Neural progenitor cell (in vitro differentiated cells): ENCODE data around the gene SLC14A1. TPM values are rescaled to one million over a fixed set of nuclear protein-coding genes. Genes with fewer than 3 reads are reported as not detected.

Experiments
- DNase-seq: peaks from one replicate; pipeline ENCODE4 v3.0.0-alpha.2; 2016; ENCODE audit warnings: low spot score
- H2AFZ ChIP-seq: fragments of 200-600 bp; sonication (generic); replicated peaks from 2 replicates; pipeline ENCODE4 v1.6.1; 2016; ENCODE audit warnings: antibody characterized with exemption
- H3F3A ChIP-seq: fragments of 200-600 bp; sonication (generic); 2 replicates; pipeline ENCODE4 v1.6.1; 2016; ENCODE audit warnings: antibody characterized with exemption, low read depth
- H3K27ac ChIP-seq: fragments of 200-600 bp; sonication (generic); 2 replicates; pipeline ENCODE4 v1.5.1; 2016; ENCODE audit warnings: mild to moderate bottlenecking
- H3K27me3 ChIP-seq: fragments of 200-600 bp; sonication (generic); 2 replicates; pipeline ENCODE4 v1.6.1; 2016; ENCODE audit warnings: mild to moderate bottlenecking, moderate library complexity
- H3K36me3 ChIP-seq: fragments of 200-600 bp; sonication (generic); 2 replicates; pipeline ENCODE4 v1.5.1; 2016
- H3K4me1 ChIP-seq: fragments of 200-600 bp; sonication (generic); 2 replicates; pipeline ENCODE4 v1.6.1; 2016; ENCODE audit warnings: mixed run types
- H3K4me2 ChIP-seq: fragments of 200-600 bp; sonication (generic); 2 replicates; pipeline ENCODE4 v1.6.1; 2016
- H3K4me3 ChIP-seq: fragments of 200-600 bp; sonication (generic); 2 replicates; pipeline ENCODE4 v1.5.1; 2016
- H3K79me2 ChIP-seq: fragments of 200-600 bp; sonication (generic); 2 replicates; pipeline ENCODE4 v1.6.1; 2016; ENCODE audit warnings: low read depth
- H3K9ac ChIP-seq: fragments of 200-600 bp; sonication (generic); 2 replicates; pipeline ENCODE4 v1.6.1; 2016
- H3K9me3 ChIP-seq: fragments of 200-600 bp; sonication (generic); 2 replicates; pipeline ENCODE4 v1.5.1; 2016; ENCODE audit warnings: low read depth
- H4K20me1 ChIP-seq: fragments of 200-600 bp; sonication (generic); 2 replicates; pipeline ENCODE4 v1.6.1; 2016; ENCODE audit warnings: low read depth
- H3K27ac Mint-ChIP-seq: 3 replicates; pipeline ENCODE4 v1.8.0; 2021; ENCODE audit warnings: mixed read lengths
- H3K27me3 Mint-ChIP-seq: 2 replicates; pipeline ENCODE4 v1.8.0; 2022; ENCODE audit warnings: low read depth, mild to moderate bottlenecking, inconsistent platforms, moderate library complexity, mixed read lengths; ENCODE audit not compliant: insufficient read depth
- H3K36me3 Mint-ChIP-seq: 3 replicates; pipeline ENCODE4 v1.8.0; 2021; ENCODE audit warnings: mixed read lengths
- H3K4me1 Mint-ChIP-seq: 3 replicates; pipeline ENCODE4 v1.8.0; 2021; ENCODE audit warnings: mixed read lengths
- H3K4me3 Mint-ChIP-seq: 3 replicates; pipeline ENCODE4 v1.8.0; 2021; ENCODE audit warnings: mild to moderate bottlenecking, moderate library complexity, mixed read lengths
- H3K9me3 Mint-ChIP-seq: 3 replicates; pipeline ENCODE4 v1.8.0; 2020; ENCODE audit warnings: mixed read lengths
- CTCF ChIP-seq: fragments of 200-600 bp; sonication (generic); IDR thresholded peaks from 2 replicates; pipeline ENCODE4 v1.5.1; 2017; ENCODE audit warnings: antibody characterized with exemption, mild to moderate bottlenecking
- EZH2 ChIP-seq: fragments of 200-600 bp; sonication (generic); IDR thresholded peaks from 2 replicates; pipeline ENCODE4 v1.6.1; 2017; ENCODE audit warnings: antibody characterized with exemption, mild to moderate bottlenecking, moderate library complexity
- EZH2phosphoT487 ChIP-seq: fragments of 200-600 bp; sonication (generic); IDR thresholded peaks from 2 replicates; pipeline ENCODE4 v1.6.1; 2017; ENCODE audit warnings: antibody characterized with exemption
- total RNA-seq: library from RNA; depleted of rRNA; stranded (reverse); fragments of >200 nt; gene quantifications from 2 replicates; pipeline ENCODE4 v1.2.3, GENCODE V29; 2015; ENCODE audit warnings: low replicate concordance

SLC14A1 gene
- total RNA-seq, 1 donor from 2014 or later, result not detected

GRCh38 chr18:45708831-45709230, 15.2 kb upstream of the SLC14A1 start:
- Histone ChIP-seq H3F3A (no peaks in the 10 kb centered on the region), H3K4me3 (no peak overlapping the region), H3K79me2 (no peaks in the 10 kb centered on the region), H3K36me3 (no peaks in the 10 kb centered on the region), H3K9ac (no peak overlapping the region), H3K27ac (no peak overlapping the region), H3K9me3 (no peaks in the 10 kb centered on the region), H3K4me2 (no peak overlapping the region), H4K20me1 (no peaks in the 10 kb centered on the region), H2AFZ (no peak overlapping the region), H3K27me3 (no peaks in the 10 kb centered on the region), H3K4me1 (no peaks in the 10 kb centered on the region)
- no peak overlapping the region for H3K4me3 Mint-ChIP-seq
- no peaks in the 10 kb centered on the region for H3K4me1 Mint-ChIP-seq
- H3K36me3 Mint-ChIP-seq, result no peaks in the 10 kb centered on the region
- DNase-seq, result no peak
- H3K27me3 Mint-ChIP-seq, result peaks cover 4% of the 10 kb centered on the region
- peaks cover 13% of the 10 kb centered on the region for H3K9me3 Mint-ChIP-seq
- no peak overlapping the region for H3K27ac Mint-ChIP-seq
- TF ChIP-seq EZH2 (no peak), EZH2phosphoT487 (no peak), CTCF (no peak)

- no peaks in the 10 kb centered on the region for H3K36me3 Mint-ChIP-seq
- Histone ChIP-seq H3K9ac (no peak overlapping the region), H3K4me2 (no peak overlapping the region), H3K36me3 (no peaks in the 10 kb centered on the region), H3K4me1 (no peaks in the 10 kb centered on the region), H4K20me1 (no peaks in the 10 kb centered on the region), H2AFZ (no peak overlapping the region), H3K4me3 (no peak overlapping the region), H3K79me2 (no peaks in the 10 kb centered on the region), H3F3A (no peaks in the 10 kb centered on the region), H3K9me3 (no peaks in the 10 kb centered on the region), H3K27ac (no peak overlapping the region), H3K27me3 (no peaks in the 10 kb centered on the region)
- H3K4me1 Mint-ChIP-seq, result no peaks in the 10 kb centered on the region
- H3K4me3 Mint-ChIP-seq, result no peak overlapping the region
- peaks cover 6% of the 10 kb centered on the region for H3K9me3 Mint-ChIP-seq
- no peak for DNase-seq
- TF ChIP-seq EZH2 (no peak), EZH2phosphoT487 (no peak), CTCF (no peak)
- no peak overlapping the region for H3K27ac Mint-ChIP-seq
- H3K27me3 Mint-ChIP-seq, result peaks cover 6% of the 10 kb centered on the region
Measured at GRCh38 chr18:45712061-45712460, 11.9 kb upstream of the SLC14A1 start.

DNA sequence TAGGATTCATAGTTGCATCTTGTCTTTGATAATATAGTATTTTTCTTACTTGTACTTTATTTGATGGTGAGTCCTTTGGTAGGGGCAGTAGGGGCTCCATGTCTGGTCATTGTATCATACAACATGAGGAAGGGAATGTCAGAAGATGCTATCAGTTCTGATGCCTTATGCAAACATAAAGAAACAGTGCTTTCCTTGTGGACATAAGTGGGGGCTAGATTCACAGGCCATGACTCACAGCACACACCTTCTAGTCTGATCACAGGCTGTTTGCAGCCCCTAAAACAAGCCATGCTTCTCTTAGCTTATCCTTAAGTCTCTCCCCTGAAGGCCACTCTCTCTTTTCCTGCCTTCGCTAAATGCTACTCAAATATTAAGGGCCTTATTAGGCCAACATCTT, 10.7 kb upstream of the SLC14A1 start:
- DNase-seq, result no peak
- H3K36me3 ChIP-seq, result no peaks in the 10 kb centered on the region

More for the DNA sequence above, 10.7 kb upstream of the SLC14A1 start:
- no peaks in the 10 kb centered on the region for H3F3A ChIP-seq
- no peaks in the 10 kb centered on the region for H4K20me1 ChIP-seq
- H2AFZ ChIP-seq, result no peak overlapping the region
- no peak overlapping the region for H3K4me2 ChIP-seq
- no peak overlapping the region for H3K4me3 Mint-ChIP-seq
- H3K27ac Mint-ChIP-seq, result no peak overlapping the region
- H3K27me3 Mint-ChIP-seq, result peaks cover 3% of the 10 kb centered on the region
- no peaks in the 10 kb centered on the region for H3K79me2 ChIP-seq
- no peaks in the 10 kb centered on the region for H3K9me3 ChIP-seq
- H3K4me3 ChIP-seq, result no peak overlapping the region
- H3K4me1 Mint-ChIP-seq, result no peaks in the 10 kb centered on the region
- no peaks in the 10 kb centered on the region for H3K4me1 ChIP-seq
- H3K9me3 Mint-ChIP-seq, result peaks cover 6% of the 10 kb centered on the region
- no peak for TF ChIP-seq EZH2
- TF ChIP-seq EZH2phosphoT487, result no peak
- no peak for TF ChIP-seq CTCF
- H3K27me3 ChIP-seq, result no peaks in the 10 kb centered on the region
- H3K36me3 Mint-ChIP-seq, result no peaks in the 10 kb centered on the region
- no peak overlapping the region for H3K9ac ChIP-seq
- no peak overlapping the region for H3K27ac ChIP-seq
